ENCODE results near the gene RDX. TPM values are rescaled to one million over a fixed set of nuclear protein-coding genes. Genes with fewer than 3 reads are reported as not detected.

The RDX gene
- total RNA-seq, 1 donor from 2014 or later = 27.9 TPM

GRCh38 chr11:110128161-110128560, 168.3 kb downstream of the RDX start:
- Mint-ChIP-seq H3K4me1 (no peaks in the 10 kb centered on the region), H3K9me3 (no peaks in the 10 kb centered on the region), H3K27ac (no peak overlapping the region), H3K36me3 (ENCODE audit: low read depth) (no peaks in the 10 kb centered on the region), H3K4me3 (no peak overlapping the region), H3K27me3 (peaks cover 8% of the 10 kb centered on the region)
- intact Hi-C loops (cut with micrococcal nuclease) = no loop called here
- ATAC-seq (ENCODE audit: low read depth) (no peak), DNase-seq (no peak)
- TF ChIP-seq, protein P1, sequence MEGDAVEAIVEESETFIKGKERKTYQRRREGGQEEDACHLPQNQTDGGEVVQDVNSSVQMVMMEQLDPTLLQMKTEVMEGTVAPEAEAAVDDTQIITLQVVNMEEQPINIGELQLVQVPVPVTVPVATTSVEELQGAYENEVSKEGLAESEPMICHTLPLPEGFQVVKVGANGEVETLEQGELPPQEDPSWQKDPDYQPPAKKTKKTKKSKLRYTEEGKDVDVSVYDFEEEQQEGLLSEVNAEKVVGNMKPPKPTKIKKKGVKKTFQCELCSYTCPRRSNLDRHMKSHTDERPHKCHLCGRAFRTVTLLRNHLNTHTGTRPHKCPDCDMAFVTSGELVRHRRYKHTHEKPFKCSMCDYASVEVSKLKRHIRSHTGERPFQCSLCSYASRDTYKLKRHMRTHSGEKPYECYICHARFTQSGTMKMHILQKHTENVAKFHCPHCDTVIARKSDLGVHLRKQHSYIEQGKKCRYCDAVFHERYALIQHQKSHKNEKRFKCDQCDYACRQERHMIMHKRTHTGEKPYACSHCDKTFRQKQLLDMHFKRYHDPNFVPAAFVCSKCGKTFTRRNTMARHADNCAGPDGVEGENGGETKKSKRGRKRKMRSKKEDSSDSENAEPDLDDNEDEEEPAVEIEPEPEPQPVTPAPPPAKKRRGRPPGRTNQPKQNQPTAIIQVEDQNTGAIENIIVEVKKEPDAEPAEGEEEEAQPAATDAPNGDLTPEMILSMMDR (IDR thresholded peaks at IDR 0.05) = no peak
- POLR2A ChIA-PET = interaction anchor here (0.7 kb wide), 1 partner anchor 320 kb away, joined by 4 read pairs; no protein-coding TSS in a partner anchor
- CTCF ChIA-PET = no interaction called here

DNA sequence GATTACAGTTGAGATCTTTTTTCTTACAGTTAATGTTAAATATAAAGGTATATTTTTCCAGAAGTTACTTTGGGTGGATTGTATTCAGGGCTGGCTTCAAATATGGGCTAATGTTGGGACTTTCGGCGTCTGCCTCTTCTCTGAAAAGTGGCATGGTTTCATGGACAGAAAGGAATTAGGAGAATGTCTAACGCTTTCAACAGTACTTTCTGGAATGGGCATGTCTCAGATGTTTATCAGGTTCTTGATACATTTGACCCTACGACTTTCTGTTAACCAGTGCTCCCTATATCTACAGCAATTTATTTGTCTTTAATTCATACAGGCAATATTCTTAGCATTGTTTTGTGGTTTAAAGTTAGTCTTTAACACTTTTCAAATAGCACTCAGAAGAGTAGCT, 169.5 kb downstream of the RDX start:
- CTCF ChIA-PET = no interaction called here
- TF ChIP-seq, protein P1 (IDR thresholded peaks at IDR 0.05) = no peak
- DNase-seq = no peak
- Mint-ChIP-seq H3K9me3 (no peaks in the 10 kb centered on the region), H3K36me3 (ENCODE audit: low read depth) (no peaks in the 10 kb centered on the region), H3K27ac (no peak overlapping the region), H3K4me3 (no peak overlapping the region), H3K4me1 (no peaks in the 10 kb centered on the region), H3K27me3 (peaks cover 8% of the 10 kb centered on the region)
- POLR2A ChIA-PET = no interaction called here
- no peak for ATAC-seq (ENCODE audit: low read depth)
- intact Hi-C loops (cut with micrococcal nuclease) = no loop called here

DNA sequence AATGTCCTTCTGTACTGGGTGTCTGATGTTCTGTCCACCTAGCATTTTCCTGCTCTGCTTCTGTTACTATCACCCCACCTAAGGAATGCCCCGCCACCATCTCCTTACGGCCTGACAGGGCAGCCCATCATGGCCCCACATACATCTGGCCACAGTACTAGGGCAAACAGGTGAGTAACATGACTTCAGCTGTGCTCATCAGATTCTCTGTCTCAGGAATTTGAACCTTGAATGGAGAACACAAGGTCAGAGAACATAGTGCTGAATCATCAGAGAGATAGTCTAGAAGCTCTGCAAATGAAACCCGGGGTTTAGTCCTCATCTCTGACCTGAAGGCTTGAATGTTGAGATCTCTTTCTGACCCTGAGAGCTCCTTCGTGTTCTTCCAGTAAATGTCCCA, 170.8 kb downstream of the RDX start:
- Mint-ChIP-seq H3K4me1 (no peaks in the 10 kb centered on the region), H3K27ac (no peak overlapping the region), H3K4me3 (no peak overlapping the region), H3K9me3 (no peaks in the 10 kb centered on the region), H3K36me3 (ENCODE audit: low read depth) (no peaks in the 10 kb centered on the region), H3K27me3 (peaks cover 5% of the 10 kb centered on the region)
- intact Hi-C loops (cut with micrococcal nuclease) = no loop called here
- POLR2A ChIA-PET = no interaction called here
- TF ChIP-seq, protein P1 (IDR thresholded peaks at IDR 0.05) = no peak
- DNase-seq (no peak), ATAC-seq (ENCODE audit: low read depth) (no peak)
- CTCF ChIA-PET = no interaction called here

Other genes with a start within 250 kb of the RDX start
- gene ZC3H12C, start 203.2 kb downstream of the RDX start, total RNA-seq = 0.83 and 0.95 TPM in 2 replicates
- 8.7 and 9.4 TPM in 2 replicates for gene FDX1, start 133.3 kb upstream of the RDX start, total RNA-seq

Data from activated B cell treated with CpG ODN at 0.5 μM for 24 hours (primary cell).